Placental pericyte (primary cell): ENCODE data around the gene NXPE2. TPM values are rescaled to one million over a fixed set of nuclear protein-coding genes. Genes with fewer than 3 reads are reported as not detected.

Source experiments
- total RNA-seq: library from RNA; depleted of rRNA; stranded (reverse); fragments of >200 nt; gene quantifications from 2 replicates; pipeline ENCODE4 v1.2.3, GENCODE V29; 2012

Gene NXPE2
- not detected in 2 replicates for total RNA-seq

GRCh38 chr11:114678125-114679036 is at the start of gene NXPE2:
Gene NXPE2 (plus strand): TSS chr11:114678527. CDS start chr11:114678576, 49 bp downstream.

Other genes starting within 250 kb of the NXPE2 start
- 123 and 398 TPM in 2 replicates for gene REXO2, start 239.1 kb upstream of the NXPE2 start, total RNA-seq
- not detected in 2 replicates for gene NXPE1, start 118.6 kb upstream of the NXPE2 start, total RNA-seq
- gene NXPE4, start 82.7 kb upstream of the NXPE2 start, total RNA-seq = not detected in 2 replicates